Neural cell (in vitro differentiated cells): ENCODE measurements around the gene RBFOX2. TPM values are rescaled to one million over a fixed set of nuclear protein-coding genes. Genes with fewer than 3 reads are reported as not detected.

Experiments
- H2AFZ ChIP-seq: fragments of 200-600, 300-800 bp; sonication (generic), shearing (Covaris generic); 2 replicates; pipeline ENCODE4 v1.6.0; 2014; ENCODE audit warnings: low read depth, mild to moderate bottlenecking, antibody characterized with exemption, low read length, moderate library complexity
- H3F3A ChIP-seq: fragments of 200-600 bp; shearing (Covaris generic); 2 replicates; pipeline ENCODE4 v1.6.1; 2016; ENCODE audit warnings: mild to moderate bottlenecking, moderate library complexity, mixed read lengths, antibody characterized with exemption, low read length; ENCODE audit not compliant: insufficient read depth, poor library complexity, severe bottlenecking
- H3K27ac ChIP-seq: fragments of 200-600, 300-800 bp; sonication (generic), shearing (Covaris generic); 2 replicates; pipeline ENCODE4 v1.5.1; 2014; ENCODE audit warnings: mild to moderate bottlenecking, low read length, moderate library complexity
- H3K27me3 ChIP-seq: fragments of 300-800, 200-600 bp; sonication (generic), shearing (Covaris generic); 2 replicates; pipeline ENCODE4 v1.6.0; 2014; ENCODE audit warnings: mild to moderate bottlenecking, low read depth, low read length, moderate library complexity; ENCODE audit not compliant: insufficient read depth
- H3K36me3 ChIP-seq: fragments of 300-800, 200-600 bp; sonication (generic), shearing (Covaris generic); 2 replicates; pipeline ENCODE4 v1.5.1; 2014; ENCODE audit warnings: mild to moderate bottlenecking, antibody characterized with exemption, low read length, moderate library complexity; ENCODE audit not compliant: insufficient read depth
- H3K4me2 ChIP-seq: fragments of 300-800, 200-600 bp; sonication (generic), shearing (Covaris generic); 2 replicates; pipeline ENCODE4 v1.6.0; 2014; ENCODE audit warnings: mild to moderate bottlenecking, low read length
- H3K4me3 ChIP-seq: fragments of 300-800, 200-600 bp; sonication (generic), shearing (Covaris generic); 2 replicates; pipeline ENCODE4 v1.5.1; 2014; ENCODE audit warnings: mild to moderate bottlenecking, low read length, moderate library complexity
- H3K79me2 ChIP-seq: fragments of 200-600 bp; shearing (Covaris generic); replicated peaks from 2 replicates; pipeline ENCODE4 v1.6.0; 2014; ENCODE audit warnings: mild to moderate bottlenecking, low read length, moderate library complexity; ENCODE audit not compliant: insufficient read depth
- H3K9ac ChIP-seq: fragments of 300-800, 200-600 bp; sonication (generic), shearing (Covaris generic); 2 replicates; pipeline ENCODE4 v1.6.1; 2016; ENCODE audit warnings: mild to moderate bottlenecking, low read length, mixed read lengths
- H3K9me2 ChIP-seq: fragments of 200-600 bp; shearing (Covaris generic); 2 replicates; pipeline ENCODE4 v1.6.1; 2016; ENCODE audit warnings: mild to moderate bottlenecking, low read length, mixed read lengths; ENCODE audit not compliant: insufficient read depth
- H3K9me3 ChIP-seq: fragments of 200-600, 300-800 bp; sonication (generic), shearing (Covaris generic); 2 replicates; pipeline ENCODE4 v1.6.1; 2016; ENCODE audit warnings: mild to moderate bottlenecking, mixed run types, low read length, moderate library complexity, mixed read lengths
- H4K20me1 ChIP-seq: fragments of 200-600 bp; shearing (Covaris generic); 2 replicates; pipeline ENCODE4 v1.6.1; 2016; ENCODE audit warnings: mild to moderate bottlenecking, mixed run types; ENCODE audit not compliant: insufficient read depth
- EP300 ChIP-seq: fragments of 450-650 bp; conservative IDR thresholded peaks from 2 replicates; pipeline ENCODE4 v1.6.1; 2014; ENCODE audit warnings: antibody characterized with exemption, mild to moderate bottlenecking, moderate library complexity; ENCODE audit not compliant: poor library complexity, severe bottlenecking
- EZH2 ChIP-seq: fragments of 200-600, 300-800 bp; shearing (Covaris generic), sonication (generic); IDR thresholded peaks from 2 replicates; pipeline ENCODE4 v1.6.1; 2014; ENCODE audit warnings: antibody characterized with exemption, low read length, borderline replicate concordance, mild to moderate bottlenecking; ENCODE audit not compliant: insufficient read depth, poor library complexity, severe bottlenecking
- MXI1 ChIP-seq: fragments of 450-650 bp; conservative IDR thresholded peaks from 2 replicates; pipeline ENCODE4 v1.6.1; 2014; ENCODE audit warnings: antibody characterized with exemption, mild to moderate bottlenecking; ENCODE audit not compliant: poor library complexity, severe bottlenecking
- POLR2AphosphoS5 ChIP-seq: IDR thresholded peaks from 2 replicates; pipeline ENCODE4 v1.6.1; 2012
- RAD21 ChIP-seq: fragments of 450-650 bp; conservative IDR thresholded peaks from 2 replicates; pipeline ENCODE4 v1.6.1; 2014; ENCODE audit warnings: antibody characterized with exemption, mild to moderate bottlenecking, moderate library complexity
- SMC3 ChIP-seq: fragments of 450-650 bp; conservative IDR thresholded peaks from 2 replicates; pipeline ENCODE4 v1.6.1; 2014; ENCODE audit warnings: antibody characterized with exemption, mild to moderate bottlenecking, moderate library complexity; ENCODE audit not compliant: poor library complexity
- TAF1 ChIP-seq: IDR thresholded peaks from 2 replicates; pipeline ENCODE4 v1.6.1; 2012; ENCODE audit warnings: low read depth
- polyA plus RNA-seq: library from polyadenylated mRNA; depleted of rRNA; stranded (reverse); fragments of >200 nt; gene quantifications from 2 replicates; pipeline ENCODE4 v1.2.3, GENCODE V29; 2014
- TF ChIP-seq, protein P1 (sequence below): IDR thresholded peaks from 2 replicates; pipeline ENCODE4 v1.6.1; 2012; ENCODE audit warnings: borderline replicate concordance
- TF ChIP-seq, protein P2 (sequence below): fragments of 450-650 bp; IDR thresholded peaks from 2 replicates; pipeline ENCODE4 v1.5.1; 2014; ENCODE audit warnings: antibody characterized with exemption, mild to moderate bottlenecking, moderate library complexity; ENCODE audit not compliant: poor library complexity, severe bottlenecking

The RBFOX2 gene
- polyA plus RNA-seq, 1 donor from 2014 or later: 529 TPM

DNA sequence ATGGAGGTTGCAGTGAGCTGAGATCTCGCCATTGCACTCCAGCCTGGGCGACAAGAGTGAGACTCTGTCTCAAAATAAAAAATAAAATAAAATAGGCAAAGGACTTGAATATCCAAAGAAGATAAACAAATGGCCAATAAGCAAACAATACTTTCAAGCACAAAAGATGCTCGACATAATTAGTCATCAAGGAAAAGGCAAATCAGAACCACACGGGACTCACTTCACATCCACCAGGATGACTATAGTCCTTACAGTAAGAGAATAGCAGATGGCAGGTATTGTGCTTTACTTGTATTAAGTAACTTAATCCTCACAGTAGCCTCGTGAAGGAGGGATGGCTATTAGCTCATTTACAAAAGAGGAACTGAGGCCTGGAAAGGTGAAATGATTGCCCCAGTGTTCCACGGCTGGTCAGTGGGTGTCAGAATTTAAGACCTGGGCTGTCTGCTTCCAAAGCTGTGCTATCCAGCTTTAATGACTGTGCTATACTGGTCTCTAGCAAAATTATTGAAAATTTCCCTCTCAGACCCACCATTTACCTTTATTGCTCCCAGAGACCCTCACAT is 40.2 kb upstream of the RBFOX2 start:
- Histone ChIP-seq H3F3A (no peaks in the 10 kb centered on the region), H3K4me3 (no peak overlapping the region), H3K36me3 (no peaks in the 10 kb centered on the region), H3K9me2 (no peaks in the 10 kb centered on the region), H2AFZ (no peak overlapping the region), H4K20me1 (no peaks in the 10 kb centered on the region), H3K27ac (no peak overlapping the region), H3K4me2 (no peak overlapping the region), H3K27me3 (no peaks in the 10 kb centered on the region), H3K79me2 (no peaks in the 10 kb centered on the region), H3K9me3 (no peaks in the 10 kb centered on the region), H3K9ac (no peak overlapping the region)
- TF ChIP-seq MXI1 (no peak), RAD21 (no peak), POLR2AphosphoS5 (no peak), SMC3 (no peak), EZH2 (no peak), TAF1 (no peak), EP300 (no peak)
- TF ChIP-seq, protein P1, sequence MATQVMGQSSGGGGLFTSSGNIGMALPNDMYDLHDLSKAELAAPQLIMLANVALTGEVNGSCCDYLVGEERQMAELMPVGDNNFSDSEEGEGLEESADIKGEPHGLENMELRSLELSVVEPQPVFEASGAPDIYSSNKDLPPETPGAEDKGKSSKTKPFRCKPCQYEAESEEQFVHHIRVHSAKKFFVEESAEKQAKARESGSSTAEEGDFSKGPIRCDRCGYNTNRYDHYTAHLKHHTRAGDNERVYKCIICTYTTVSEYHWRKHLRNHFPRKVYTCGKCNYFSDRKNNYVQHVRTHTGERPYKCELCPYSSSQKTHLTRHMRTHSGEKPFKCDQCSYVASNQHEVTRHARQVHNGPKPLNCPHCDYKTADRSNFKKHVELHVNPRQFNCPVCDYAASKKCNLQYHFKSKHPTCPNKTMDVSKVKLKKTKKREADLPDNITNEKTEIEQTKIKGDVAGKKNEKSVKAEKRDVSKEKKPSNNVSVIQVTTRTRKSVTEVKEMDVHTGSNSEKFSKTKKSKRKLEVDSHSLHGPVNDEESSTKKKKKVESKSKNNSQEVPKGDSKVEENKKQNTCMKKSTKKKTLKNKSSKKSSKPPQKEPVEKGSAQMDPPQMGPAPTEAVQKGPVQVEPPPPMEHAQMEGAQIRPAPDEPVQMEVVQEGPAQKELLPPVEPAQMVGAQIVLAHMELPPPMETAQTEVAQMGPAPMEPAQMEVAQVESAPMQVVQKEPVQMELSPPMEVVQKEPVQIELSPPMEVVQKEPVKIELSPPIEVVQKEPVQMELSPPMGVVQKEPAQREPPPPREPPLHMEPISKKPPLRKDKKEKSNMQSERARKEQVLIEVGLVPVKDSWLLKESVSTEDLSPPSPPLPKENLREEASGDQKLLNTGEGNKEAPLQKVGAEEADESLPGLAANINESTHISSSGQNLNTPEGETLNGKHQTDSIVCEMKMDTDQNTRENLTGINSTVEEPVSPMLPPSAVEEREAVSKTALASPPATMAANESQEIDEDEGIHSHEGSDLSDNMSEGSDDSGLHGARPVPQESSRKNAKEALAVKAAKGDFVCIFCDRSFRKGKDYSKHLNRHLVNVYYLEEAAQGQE: no peak
- TF ChIP-seq, protein P2, sequence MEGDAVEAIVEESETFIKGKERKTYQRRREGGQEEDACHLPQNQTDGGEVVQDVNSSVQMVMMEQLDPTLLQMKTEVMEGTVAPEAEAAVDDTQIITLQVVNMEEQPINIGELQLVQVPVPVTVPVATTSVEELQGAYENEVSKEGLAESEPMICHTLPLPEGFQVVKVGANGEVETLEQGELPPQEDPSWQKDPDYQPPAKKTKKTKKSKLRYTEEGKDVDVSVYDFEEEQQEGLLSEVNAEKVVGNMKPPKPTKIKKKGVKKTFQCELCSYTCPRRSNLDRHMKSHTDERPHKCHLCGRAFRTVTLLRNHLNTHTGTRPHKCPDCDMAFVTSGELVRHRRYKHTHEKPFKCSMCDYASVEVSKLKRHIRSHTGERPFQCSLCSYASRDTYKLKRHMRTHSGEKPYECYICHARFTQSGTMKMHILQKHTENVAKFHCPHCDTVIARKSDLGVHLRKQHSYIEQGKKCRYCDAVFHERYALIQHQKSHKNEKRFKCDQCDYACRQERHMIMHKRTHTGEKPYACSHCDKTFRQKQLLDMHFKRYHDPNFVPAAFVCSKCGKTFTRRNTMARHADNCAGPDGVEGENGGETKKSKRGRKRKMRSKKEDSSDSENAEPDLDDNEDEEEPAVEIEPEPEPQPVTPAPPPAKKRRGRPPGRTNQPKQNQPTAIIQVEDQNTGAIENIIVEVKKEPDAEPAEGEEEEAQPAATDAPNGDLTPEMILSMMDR: no peak

DNA sequence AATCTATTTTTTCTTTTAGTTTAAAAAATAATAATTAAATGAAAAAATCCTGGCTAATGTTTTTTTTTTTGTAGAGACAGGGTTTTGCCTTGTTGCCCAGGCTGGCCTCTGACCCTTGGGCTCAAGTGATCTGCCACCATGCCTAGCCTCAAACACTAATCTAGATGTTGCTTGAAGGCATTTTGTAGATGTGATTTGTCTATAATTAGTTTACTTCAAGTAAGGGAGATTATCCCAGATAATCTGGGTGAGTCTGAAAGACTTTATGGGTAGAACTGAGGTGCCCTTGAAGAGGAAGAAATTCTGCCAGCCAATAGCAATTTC is 38.6 kb upstream of the RBFOX2 start:
- H3K79me2 ChIP-seq: no peaks in the 10 kb centered on the region
- H3K4me2 ChIP-seq: no peak overlapping the region
- H3K36me3 ChIP-seq: no peaks in the 10 kb centered on the region
- H3K9me2 ChIP-seq: no peaks in the 10 kb centered on the region
- H3K9ac ChIP-seq: no peak overlapping the region
- H3K27ac ChIP-seq: no peak overlapping the region
- TF ChIP-seq TAF1 (no peak), SMC3 (no peak), EZH2 (no peak), RAD21 (no peak), MXI1 (no peak), POLR2AphosphoS5 (no peak)
- TF ChIP-seq, protein P1: no peak
- TF ChIP-seq, protein P2: no peak
- no peaks in the 10 kb centered on the region for H4K20me1 ChIP-seq
- H3K4me3 ChIP-seq: no peak overlapping the region
- no peak overlapping the region for H2AFZ ChIP-seq
- H3K9me3 ChIP-seq: no peaks in the 10 kb centered on the region
- H3K27me3 ChIP-seq: no peaks in the 10 kb centered on the region
- no peaks in the 10 kb centered on the region for H3F3A ChIP-seq
